ENCODE measurements around the gene SNAP25. TPM values are rescaled to one million over a fixed set of nuclear protein-coding genes. Genes with fewer than 3 reads are reported as not detected.

Gene SNAP25
- total RNA-seq, 4 donors from 2014 or later = 2.9 to 4.8 (median 3.9) TPM

GRCh38 chr20:10291568-10292248 is 73.1 kb downstream of the SNAP25 start:
- H3K4me1 ChIP-seq = no peaks in the 10 kb centered on the region
- no peak for DNase-seq (ENCODE audit: extremely low spot score)
- no peak overlapping the region for H3K27ac ChIP-seq (replicated peaks in 1 of 4)
- no peaks in the 10 kb centered on the region for H3K9me3 ChIP-seq
- H3K4me3 ChIP-seq = no peak overlapping the region
- intact Hi-C loops (cut with DNase I) = no loop called here
- no peaks in the 10 kb centered on the region for H3K36me3 ChIP-seq
- no peaks in the 10 kb centered on the region for H3K27me3 ChIP-seq
- TF ChIP-seq CTCF (IDR thresholded peaks at IDR 0.05) = no peak
- WGBS = 92% methylated on average over 2 of the region's 2 CpGs

GRCh38 chr20:10297223-10297622 is 78.6 kb downstream of the SNAP25 start:
- Histone ChIP-seq H3K27me3 (no peaks in the 10 kb centered on the region), H3K36me3 (no peaks in the 10 kb centered on the region), H3K9me3 (no peaks in the 10 kb centered on the region), H3K4me1 (no peaks in the 10 kb centered on the region), H3K27ac (replicated peaks in 1 of 4) (no peak overlapping the region), H3K4me3 (no peak overlapping the region)
- 92% methylated on average over 1 of the region's 1 CpG for WGBS
- no peak for TF ChIP-seq CTCF (IDR thresholded peaks at IDR 0.05)
- TF ChIP-seq EP300 (IDR thresholded peaks at IDR 0.05) = no peak
- DNase-seq (ENCODE audit: extremely low spot score) = no peak
- intact Hi-C loops (cut with DNase I) = no loop called here

- TF ChIP-seq EP300 (IDR thresholded peaks at IDR 0.05) (no peak), CTCF (IDR thresholded peaks at IDR 0.05) (no peak), POLR2A (IDR thresholded peaks at IDR 0.05; ENCODE audit: low read depth) (no peak), POLR2AphosphoS5 (IDR thresholded peaks at IDR 0.05) (no peak)
- WGBS = 59% methylated on average over 1 of the region's 1 CpG
- intact Hi-C loops (cut with DNase I) = no loop called here
- DNase-seq (ENCODE audit: extremely low spot score) = no peak
- no peak overlapping the region for H3K27ac ChIP-seq (replicated peaks in 1 of 4)
- H3K4me3 ChIP-seq = no peak overlapping the region
- no peaks in the 10 kb centered on the region for H3K9me3 ChIP-seq
- no peaks in the 10 kb centered on the region for H3K27me3 ChIP-seq
- no peaks in the 10 kb centered on the region for H3K36me3 ChIP-seq
- no peaks in the 10 kb centered on the region for H3K4me1 ChIP-seq
These were observed 79.1 kb downstream of the SNAP25 start for GRCh38 chr20:10297684-10298240.

- Histone ChIP-seq H3K36me3 (no peaks in the 10 kb centered on the region), H3K4me1 (no peaks in the 10 kb centered on the region), H3K27ac (replicated peaks in 1 of 4) (no peak overlapping the region), H3K4me3 (no peak overlapping the region), H3K9me3 (no peaks in the 10 kb centered on the region), H3K27me3 (no peaks in the 10 kb centered on the region)
- TF ChIP-seq POLR2AphosphoS5 (IDR thresholded peaks at IDR 0.05) (no peak), EP300 (IDR thresholded peaks at IDR 0.05) (no peak), CTCF (IDR thresholded peaks at IDR 0.05) (no peak), POLR2A (IDR thresholded peaks at IDR 0.05; ENCODE audit: low read depth) (no peak)
- WGBS = 72% methylated on average over 5 of the region's 5 CpGs
- DNase-seq (ENCODE audit: extremely low spot score) = no peak
- intact Hi-C loops (cut with DNase I) = no loop called here
These were observed 82.2 kb downstream of the SNAP25 start for GRCh38 chr20:10300582-10301446.

All from esophagus muscularis mucosa (tissue), 4 donors.